CD14-positive monocyte (primary cell): ENCODE results near the gene KDM4F. TPM values are rescaled to one million over a fixed set of nuclear protein-coding genes. Genes with fewer than 3 reads are reported as not detected.
A peak's percentile ranks its signal among the peaks of the same experiment; 100 is the strongest.

Source experiments
- DNase-seq, 3 donors: peaks; one replicate each; pipeline ENCODE4 v3.0.0-alpha.2; 2011 to 2022
- H2AFZ ChIP-seq: 2 replicates; pipeline ENCODE4 v1.6.0; 2012; ENCODE audit warnings: mild to moderate bottlenecking, low read depth, low read length, inconsistent platforms; ENCODE audit not compliant: insufficient read depth, poor library complexity, severe bottlenecking
- H3K27ac ChIP-seq, 2 donors: 1 replicate in 1 of 2; 2 replicates in 1 of 2; pipeline ENCODE4 v1.5.1; 2012 to 2013; ENCODE audit warnings: low read length in 2 of 2, control low read depth in 1 of 2, inconsistent platforms in 1 of 2, low read depth in 1 of 2, mild to moderate bottlenecking in 1 of 2
- H3K27me3 ChIP-seq, 2 donors: one replicate each; pipeline versions ENCODE4 v1.6.0 to v1.6.1; 2011 to 2013; ENCODE audit warnings: low read length in 2 of 2; ENCODE audit not compliant: control insufficient read depth in 2 of 2, insufficient read depth in 2 of 2
- H3K36me3 ChIP-seq, 2 donors: replicated peaks in 1 of 2; 1 replicate in 1 of 2; 2 replicates in 1 of 2; pipeline versions ENCODE4 v1.5.1 to v1.6.1; 2012 to 2013; ENCODE audit warnings: low read length in 2 of 2, control low read depth in 1 of 2, inconsistent platforms in 1 of 2, mild to moderate bottlenecking in 1 of 2; ENCODE audit not compliant: insufficient read depth in 2 of 2, control insufficient read depth in 1 of 2
- H3K4me1 ChIP-seq, 2 donors: 1 replicate in 1 of 2; 2 replicates in 1 of 2; pipeline versions ENCODE4 v1.5.1 to v1.6.1; 2012 to 2013; ENCODE audit warnings: low read length in 2 of 2, control low read depth in 1 of 2, inconsistent platforms in 1 of 2, mild to moderate bottlenecking in 1 of 2, moderate library complexity in 1 of 2; ENCODE audit not compliant: insufficient read depth in 2 of 2, control insufficient read depth in 1 of 2
- H3K4me2 ChIP-seq: replicated peaks from 2 replicates; pipeline ENCODE3; 2012; ENCODE audit warnings: low read length, moderate library complexity, mild to moderate bottlenecking; ENCODE audit not compliant: poor library complexity, severe bottlenecking; ENCODE audit errors: extremely low read depth
- H3K4me3 ChIP-seq, 3 experiments: fragments of 200-600 bp in 1 of 3; sonication (generic) in 1 of 3; replicated peaks in 1 of 3; 1 replicate in 2 of 3; 2 replicates in 1 of 3; pipeline ENCODE4 v1.5.1; 2011 to 2013; ENCODE audit warnings: low read length in 3 of 3, mild to moderate bottlenecking in 3 of 3, control low read depth in 2 of 3, low read depth in 2 of 3, inconsistent platforms in 1 of 3, moderate library complexity in 1 of 3
- H3K79me2 ChIP-seq: 2 replicates; pipeline ENCODE4 v1.6.0; 2012; ENCODE audit warnings: mild to moderate bottlenecking, control low read depth, inconsistent platforms, low read length, moderate library complexity; ENCODE audit not compliant: insufficient read depth
- H3K9ac ChIP-seq: 2 replicates; pipeline ENCODE4 v1.6.0; 2017; ENCODE audit warnings: low read length, mild to moderate bottlenecking; ENCODE audit not compliant: insufficient read depth, poor library complexity, severe bottlenecking
- H3K9me3 ChIP-seq, 2 donors: replicated peaks in 1 of 2; 1 replicate in 1 of 2; 2 replicates in 1 of 2; pipeline versions ENCODE4 v1.5.1 to v1.6.1; 2012 to 2013; ENCODE audit warnings: low read length in 2 of 2, control low read depth in 1 of 2; ENCODE audit not compliant: control insufficient read depth in 1 of 2, insufficient read depth in 1 of 2
- H4K20me1 ChIP-seq: 2 replicates; pipeline ENCODE4 v1.6.0; 2012; ENCODE audit warnings: mild to moderate bottlenecking, low read length, control low read depth, moderate library complexity; ENCODE audit not compliant: insufficient read depth
- H3K27ac Mint-ChIP-seq, 7 donors: one replicate each; pipeline ENCODE4 v1.8.0; 2020; ENCODE audit warnings: mild to moderate bottlenecking in 7 of 7, mixed read lengths in 7 of 7, moderate library complexity in 6 of 7, inconsistent platforms in 2 of 7
- H3K27me3 Mint-ChIP-seq, 3 donors: one replicate each; pipeline ENCODE4 v1.8.0; 2021 to 2022; ENCODE audit warnings: low read depth in 3 of 3, mild to moderate bottlenecking in 3 of 3, mixed read lengths in 3 of 3, moderate library complexity in 3 of 3, inconsistent platforms in 1 of 3
- H3K36me3 Mint-ChIP-seq, 2 donors: one replicate each; pipeline ENCODE4 v1.8.0; 2020; ENCODE audit warnings: mixed read lengths in 2 of 2, inconsistent platforms in 1 of 2, mild to moderate bottlenecking in 1 of 2
- H3K4me1 Mint-ChIP-seq: one replicate; pipeline ENCODE4 v1.8.0; 2020; ENCODE audit warnings: mild to moderate bottlenecking, mixed read lengths
- H3K4me3 Mint-ChIP-seq, 2 donors: one replicate each; pipeline ENCODE4 v1.8.0; 2020; ENCODE audit warnings: mild to moderate bottlenecking in 2 of 2, mixed read lengths in 2 of 2, moderate library complexity in 1 of 2
- H3K9me3 Mint-ChIP-seq, 7 donors: one replicate each; pipeline ENCODE4 v1.8.0; 2020 to 2022; ENCODE audit warnings: mixed read lengths in 7 of 7, mild to moderate bottlenecking in 6 of 7, moderate library complexity in 6 of 7, inconsistent platforms in 2 of 7
- CTCF ChIP-seq: fragments of 200-600 bp; IDR thresholded peaks from one replicate; pipeline ENCODE4 v1.8.0; 2022; ENCODE audit warnings: antibody characterized with exemption, mild to moderate bottlenecking
- WGBS: methylation state at CpG from one replicate; pipeline ENCODE4 v1.1.5; 2013; ENCODE audit warnings: missing lambda C conversion rate; ENCODE audit not compliant: insufficient coverage; 5-methylcytosine and 5-hydroxymethylcytosine counted together
- intact Hi-C, 2 donors: fragments of 100-400 bp; cut with micrococcal nuclease; formaldehyde crosslinking; loops; one replicate each; pipeline versions ENCODE4 v1.15.0 to v1.15.1; 2023
- polyA plus RNA-seq, 3 donors: library from polyadenylated mRNA; depleted of rRNA in 1 of 3; unstranded in 2 of 3; stranded (reverse) in 1 of 3; fragments of 300-500 nt in 2 of 3; fragments of >200 nt in 1 of 3; fragmentation: Illumina TruSeq in 2 of 3; gene quantifications; 1 replicate in 2 of 3; 2 replicates in 1 of 3; pipeline ENCODE4 v1.2.3, GENCODE V29; 2012 to 2021

KDM4F gene
- polyA plus RNA-seq, 3 donors, result not detected

GRCh38 chr11:95089620-95090542 is 40.7 kb downstream of the KDM4F start, which contains the start of gene ENDOD1:
Gene ENDOD1 (plus strand): TSS chr11:95089846. CDS start chr11:95089928, 82 bp downstream.
- intact Hi-C loops, result loop anchor here (5.0 to 10.0 kb wide), 2 partner anchors 113 to 675 kb away; no protein-coding TSS in a partner anchor
- H3K27ac ChIP-seq, result peak within 1 kb of the TSS; percentile 47 to 83
- no peaks in the 10 kb centered on the region for H3K9me3 ChIP-seq
- no peak for TF ChIP-seq CTCF
- H3K4me2 ChIP-seq, result peak within 1 kb of the TSS; percentile 95
- peak within 1 kb of the TSS; percentile 90 to 95 for H3K4me3 Mint-ChIP-seq
- no peaks in the 10 kb centered on the region for H3K79me2 ChIP-seq
- H3K36me3 Mint-ChIP-seq, result peaks cover 0 to 12% of the 10 kb centered on the region in 2 donors
- H3K9ac ChIP-seq, result peak within 1 kb of the TSS; percentile 73
- peaks cover 7 to 8% of the 10 kb centered on the region in 2 donors for H3K27me3 ChIP-seq
- H4K20me1 ChIP-seq, result no peaks in the 10 kb centered on the region
- peaks cover 23% of the 10 kb centered on the region for H3K4me1 Mint-ChIP-seq
- H3K4me1 ChIP-seq, result peaks cover 14 to 23% of the 10 kb centered on the region in 2 donors
- H3K4me3 ChIP-seq, result peak within 1 kb of the TSS; percentile 62 to 88 (median 82)
- peak within 1 kb of the TSS; percentile 93 for H2AFZ ChIP-seq
- peak; percentile 74 to 77 (median 76) for DNase-seq
- peaks cover 0 to 2% (median 0%) of the 10 kb centered on the region in 7 donors for H3K9me3 Mint-ChIP-seq
- no peaks in the 10 kb centered on the region for H3K36me3 ChIP-seq
- WGBS, result under 1% methylated on average over 105 of the region's 106 CpGs
- H3K27me3 Mint-ChIP-seq, result peaks cover 15 to 19% (median 17%) of the 10 kb centered on the region in 3 donors
- peak within 1 kb of the TSS; percentile 85 to 94 (median 90) for H3K27ac Mint-ChIP-seq

- H3K4me2 ChIP-seq, result no peak overlapping the region
- H3K9me3 ChIP-seq, result no peaks in the 10 kb centered on the region
- H3K4me3 ChIP-seq, result no peak overlapping the region
- Mint-ChIP-seq H3K4me3 (peak overlapping the region in 1 of 2 donors; percentile 91), H3K36me3 (peaks cover 0 to 12% of the 10 kb centered on the region in 2 donors), H3K27ac (peak overlapping the region in 1 of 7 donors; percentile 65), H3K9me3 (peaks cover 0 to 2% (median 0%) of the 10 kb centered on the region in 7 donors), H3K27me3 (peaks cover 15 to 19% (median 17%) of the 10 kb centered on the region in 3 donors), H3K4me1 (peaks cover 30% of the 10 kb centered on the region)
- no peak overlapping the region for H3K27ac ChIP-seq
- no peak for DNase-seq
- no peaks in the 10 kb centered on the region for H3K79me2 ChIP-seq
- H3K4me1 ChIP-seq, result peaks cover 14 to 27% of the 10 kb centered on the region in 2 donors
- TF ChIP-seq CTCF, result no peak
- intact Hi-C loops, result no loop called here
- no peaks in the 10 kb centered on the region for H4K20me1 ChIP-seq
- no peak overlapping the region for H3K9ac ChIP-seq
- peaks cover 7 to 8% of the 10 kb centered on the region in 2 donors for H3K27me3 ChIP-seq
- H3K36me3 ChIP-seq, result no peaks in the 10 kb centered on the region
- no peak overlapping the region for H2AFZ ChIP-seq
These were observed 42.5 kb downstream of the KDM4F start for GRCh38 chr11:95091663-95092180.
